Left ventricle myocardium inferior (tissue), 1 donor: ENCODE measurements around the gene IL2RA. TPM values are rescaled to one million over a fixed set of nuclear protein-coding genes. Genes with fewer than 3 reads are reported as not detected.
"Not testable (repeated sequence)": the region's sequence is repeated elsewhere in the genome, so short reads cannot be mapped to it uniquely, and the experiment has no call there.

Experiments
- DNase-seq: peaks from one replicate; pipeline ENCODE4 v3.0.0-alpha.2; 2020
- H3K27ac ChIP-seq: fragments of 200-600 bp; replicated peaks from 2 replicates; pipeline ENCODE4 v1.8.0; 2021
- H3K27me3 ChIP-seq: fragments of 200-600 bp; 2 replicates; pipeline ENCODE4 v1.8.0; 2021; ENCODE audit warnings: low read depth
- H3K36me3 ChIP-seq: fragments of 200-600 bp; 2 replicates; pipeline ENCODE4 v1.8.0; 2021
- H3K4me1 ChIP-seq: fragments of 200-600 bp; 2 replicates; pipeline ENCODE4 v1.8.0; 2021
- H3K4me3 ChIP-seq: fragments of 200-600 bp; 2 replicates; pipeline ENCODE4 v1.8.0; 2021; ENCODE audit warnings: mild to moderate bottlenecking, moderate library complexity
- H3K9me3 ChIP-seq: fragments of 200-600 bp; replicated peaks from 2 replicates; pipeline ENCODE4 v1.8.0; 2021
- intact Hi-C: fragments of 100-400 bp; cut with micrococcal nuclease; formaldehyde crosslinking; loops from one replicate; pipeline ENCODE4 v1.11.0; 2022
- total RNA-seq: library from RNA; stranded (reverse); fragmentation: NEBNext Ultra II Directional; extraction: Animal tissue kit (Norgen Biotek cat#: 25700); gene quantifications from one replicate; pipeline ENCODE4 v1.2.1, GENCODE V29; 2021
- TF ChIP-seq, protein P1 (sequence below): fragments of 200-600 bp; IDR thresholded peaks from 2 replicates; pipeline ENCODE4 v1.8.0; 2021; ENCODE audit warnings: antibody characterized with exemption, mild to moderate bottlenecking, borderline replicate concordance
- donor health status: DM: no; HTN: yes; CAD: no; lungs with severe emphysema.

Gene IL2RA
- total RNA-seq, 1 donor from 2014 or later, result 2.3 TPM

DNA sequence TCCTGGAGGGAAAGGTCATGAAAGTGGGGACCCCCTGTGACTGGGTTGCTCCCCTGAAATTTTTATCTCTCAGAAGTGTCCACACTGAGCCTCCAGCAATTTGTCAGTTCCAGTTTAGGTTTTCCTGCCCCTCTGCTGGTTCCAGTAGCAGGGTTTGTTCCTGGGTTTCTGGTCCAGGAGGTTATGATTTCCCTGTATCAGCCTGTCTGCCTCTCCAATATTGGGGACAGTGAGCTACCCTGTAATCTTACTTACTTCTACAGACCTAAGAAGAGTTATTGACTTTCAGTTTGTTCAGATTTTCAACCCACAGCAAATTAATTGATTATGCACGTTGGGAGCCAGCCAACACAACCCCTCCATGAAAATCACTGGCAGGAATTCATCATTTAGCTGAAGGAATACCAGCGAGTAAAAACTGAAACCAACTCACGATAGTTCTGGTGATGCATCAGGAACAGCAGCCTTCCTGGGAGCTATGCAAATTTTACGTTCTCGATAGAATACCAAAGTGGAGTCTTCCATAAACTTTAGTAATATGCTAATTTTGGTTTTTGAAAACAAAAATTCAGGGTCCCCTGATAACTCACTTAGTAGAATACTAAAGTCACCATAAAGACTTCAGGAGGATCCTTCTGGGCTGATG lies 53.5 kb downstream of the IL2RA start:
- Histone ChIP-seq H3K27me3 (no peaks in the 10 kb centered on the region), H3K4me1 (no peaks in the 10 kb centered on the region), H3K27ac (peak overlapping the region; percentile 73), H3K4me3 (peak overlapping the region; percentile 45), H3K9me3 (peaks cover 12% of the 10 kb centered on the region), H3K36me3 (no peaks in the 10 kb centered on the region)
- DNase-seq, result no peak
- intact Hi-C loops, result no loop called here
- TF ChIP-seq, protein P1, sequence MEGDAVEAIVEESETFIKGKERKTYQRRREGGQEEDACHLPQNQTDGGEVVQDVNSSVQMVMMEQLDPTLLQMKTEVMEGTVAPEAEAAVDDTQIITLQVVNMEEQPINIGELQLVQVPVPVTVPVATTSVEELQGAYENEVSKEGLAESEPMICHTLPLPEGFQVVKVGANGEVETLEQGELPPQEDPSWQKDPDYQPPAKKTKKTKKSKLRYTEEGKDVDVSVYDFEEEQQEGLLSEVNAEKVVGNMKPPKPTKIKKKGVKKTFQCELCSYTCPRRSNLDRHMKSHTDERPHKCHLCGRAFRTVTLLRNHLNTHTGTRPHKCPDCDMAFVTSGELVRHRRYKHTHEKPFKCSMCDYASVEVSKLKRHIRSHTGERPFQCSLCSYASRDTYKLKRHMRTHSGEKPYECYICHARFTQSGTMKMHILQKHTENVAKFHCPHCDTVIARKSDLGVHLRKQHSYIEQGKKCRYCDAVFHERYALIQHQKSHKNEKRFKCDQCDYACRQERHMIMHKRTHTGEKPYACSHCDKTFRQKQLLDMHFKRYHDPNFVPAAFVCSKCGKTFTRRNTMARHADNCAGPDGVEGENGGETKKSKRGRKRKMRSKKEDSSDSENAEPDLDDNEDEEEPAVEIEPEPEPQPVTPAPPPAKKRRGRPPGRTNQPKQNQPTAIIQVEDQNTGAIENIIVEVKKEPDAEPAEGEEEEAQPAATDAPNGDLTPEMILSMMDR, result no peak

DNA sequence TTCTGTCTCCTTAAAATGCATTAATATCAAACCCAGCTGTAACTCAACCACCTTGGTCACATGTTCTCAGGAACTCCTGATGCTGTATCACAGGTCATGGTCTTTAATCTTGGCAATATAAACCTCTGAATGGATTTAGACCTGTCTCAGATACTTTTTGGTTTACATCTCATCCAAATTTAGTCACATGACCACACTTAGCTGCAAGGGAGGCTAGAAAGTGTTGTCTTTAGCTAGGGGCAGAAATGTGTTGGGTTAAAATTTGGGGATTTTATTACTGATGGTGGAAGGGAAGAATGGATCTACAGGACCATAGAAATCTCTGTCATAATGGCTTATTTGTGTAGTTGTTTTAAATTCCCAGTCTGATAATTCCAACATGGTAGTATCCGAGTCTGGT lies 55.2 kb downstream of the IL2RA start:
- intact Hi-C loops, result no loop called here
- H3K9me3 ChIP-seq, result peaks cover 12% of the 10 kb centered on the region
- no peak overlapping the region for H3K4me3 ChIP-seq
- TF ChIP-seq, protein P1, result no peak
- H3K27ac ChIP-seq, result no peak overlapping the region
- H3K36me3 ChIP-seq, result no peaks in the 10 kb centered on the region
- no peak for DNase-seq
- no peaks in the 10 kb centered on the region for H3K4me1 ChIP-seq
- H3K27me3 ChIP-seq, result no peaks in the 10 kb centered on the region

DNA sequence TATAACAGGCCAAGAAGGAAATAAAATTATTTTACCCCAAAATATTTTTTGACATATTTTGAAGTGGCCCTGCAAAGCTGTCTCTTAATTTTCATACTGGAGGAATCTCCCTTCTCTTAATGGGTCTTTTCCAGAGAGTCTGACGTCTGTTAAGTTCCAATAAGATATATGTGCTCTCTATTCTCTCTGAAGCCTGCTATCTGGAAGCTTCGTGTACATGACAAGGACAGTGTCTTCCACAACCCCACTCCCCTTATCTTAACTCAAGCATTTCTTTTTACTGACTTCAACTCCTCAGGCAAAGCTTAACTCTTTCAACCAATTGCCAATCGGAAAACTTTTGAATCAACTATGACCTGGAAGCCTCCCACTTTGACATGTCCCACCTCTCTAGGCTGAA lies 55.6 kb downstream of the IL2RA start:
- Histone ChIP-seq H3K27me3 (peaks cover 4% of the 10 kb centered on the region), H3K4me1 (no peaks in the 10 kb centered on the region), H3K4me3 (no peak overlapping the region), H3K36me3 (no peaks in the 10 kb centered on the region), H3K27ac (no peak overlapping the region), H3K9me3 (peaks cover 12% of the 10 kb centered on the region)
- intact Hi-C loops, result no loop called here
- TF ChIP-seq, protein P1, result no peak
- DNase-seq, result no peak

DNA sequence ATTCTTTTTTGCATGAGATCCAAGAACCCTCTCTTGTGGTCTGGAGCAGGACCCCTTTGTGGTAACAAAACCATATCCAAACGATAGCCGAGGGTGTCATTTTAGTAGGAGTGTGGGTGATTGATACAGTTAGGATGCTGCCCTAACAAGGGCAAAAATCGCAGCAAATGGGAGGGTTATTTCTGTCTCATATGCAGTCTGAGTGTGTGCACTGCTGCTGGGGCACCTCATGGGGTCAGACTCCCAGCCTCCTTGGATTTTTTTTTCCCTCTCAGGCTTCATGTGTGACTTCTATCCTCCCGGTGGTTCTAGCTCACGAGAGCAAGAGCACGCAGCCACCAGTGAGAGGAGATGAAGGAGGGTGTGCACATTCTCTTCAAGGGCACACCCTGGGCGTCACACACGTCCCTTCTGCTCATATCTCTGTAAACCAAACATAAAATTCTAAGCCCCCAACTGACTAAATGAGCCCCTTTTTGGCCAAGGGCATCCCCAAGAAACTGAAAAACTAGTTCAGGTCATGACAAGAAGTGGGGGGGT lies 56.2 kb downstream of the IL2RA start:
- DNase-seq, result no peak
- TF ChIP-seq, protein P1, result no peak
- Histone ChIP-seq H3K9me3 (peaks cover 12% of the 10 kb centered on the region), H3K27ac (no peak overlapping the region), H3K4me3 (no peak overlapping the region), H3K4me1 (no peaks in the 10 kb centered on the region), H3K27me3 (peaks cover 4% of the 10 kb centered on the region), H3K36me3 (no peaks in the 10 kb centered on the region)
- intact Hi-C loops, result no loop called here

DNA sequence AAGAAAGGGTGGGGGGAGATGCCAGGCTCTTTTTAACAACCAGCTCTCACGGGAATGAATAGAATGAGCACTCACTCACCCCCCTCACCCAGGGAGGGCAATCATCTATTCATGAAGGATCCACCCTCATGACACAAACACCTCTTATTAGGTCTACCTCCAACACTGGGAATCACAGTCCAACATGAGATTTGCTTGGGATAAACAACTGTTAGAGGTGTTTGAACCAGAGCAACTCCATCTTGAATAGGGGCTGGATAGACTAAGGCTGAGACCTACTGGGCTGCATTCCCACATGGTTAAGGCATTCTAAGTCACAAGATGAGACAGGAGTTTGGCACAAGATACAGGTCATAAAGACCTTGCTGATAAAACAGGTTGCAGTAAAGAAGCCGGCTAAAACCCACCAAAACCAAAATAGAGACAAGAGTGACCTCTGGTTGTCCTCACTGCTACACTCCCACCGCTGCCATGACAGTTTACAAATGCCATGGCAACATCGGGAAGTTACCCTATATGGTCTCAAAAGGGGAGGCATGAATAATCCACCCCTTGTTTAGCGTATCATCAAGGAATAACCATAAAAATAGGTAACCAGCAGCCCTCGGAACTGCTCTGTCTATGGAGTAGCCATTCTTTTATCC lies 56.9 kb downstream of the IL2RA start:
- H3K27me3 ChIP-seq, intact Hi-C loops, H3K4me1 ChIP-seq, DNase-seq, H3K36me3 ChIP-seq, H3K27ac ChIP-seq, H3K4me3 ChIP-seq: not testable (repeated sequence)
- peaks cover 12% of the 10 kb centered on the region for H3K9me3 ChIP-seq
